Endothelial cell (in vitro differentiated cells): ENCODE data around the gene ALKAL2. TPM values are rescaled to one million over a fixed set of nuclear protein-coding genes. Genes with fewer than 3 reads are reported as not detected.

ENCODE experiments used
- DNase-seq: peaks from one replicate; pipeline ENCODE4 v3.0.0; 2021; ENCODE audit warnings: low spot score
- H3K27ac Mint-ChIP-seq: one replicate; pipeline ENCODE4 v1.8.0; 2021; ENCODE audit warnings: mixed read lengths, inconsistent platforms; ENCODE audit not compliant: unreplicated experiment
- H3K27me3 Mint-ChIP-seq: one replicate; pipeline ENCODE4 v1.8.0; 2021; ENCODE audit warnings: mild to moderate bottlenecking, moderate library complexity, mixed read lengths, inconsistent platforms; ENCODE audit not compliant: unreplicated experiment
- H3K36me3 Mint-ChIP-seq: one replicate; pipeline ENCODE4 v1.8.0; 2021; ENCODE audit warnings: mild to moderate bottlenecking, low read depth, mixed read lengths, inconsistent platforms; ENCODE audit not compliant: unreplicated experiment
- H3K4me1 Mint-ChIP-seq: one replicate; pipeline ENCODE4 v1.8.0; 2021; ENCODE audit warnings: mild to moderate bottlenecking, mixed read lengths, inconsistent platforms; ENCODE audit not compliant: unreplicated experiment
- H3K4me3 Mint-ChIP-seq: one replicate; pipeline ENCODE4 v1.8.0; 2021; ENCODE audit warnings: mild to moderate bottlenecking, mixed read lengths, inconsistent platforms; ENCODE audit not compliant: unreplicated experiment
- H3K9me3 Mint-ChIP-seq: one replicate; pipeline ENCODE4 v1.8.0; 2021; ENCODE audit warnings: mixed read lengths, inconsistent platforms; ENCODE audit not compliant: unreplicated experiment
- total RNA-seq: library from RNA; stranded (reverse); fragmentation: NEBNext Ultra II Directional; extraction: Animal tissue kit (Norgen Biotek cat#: 25700); gene quantifications from one replicate; pipeline ENCODE4 v1.2.1, GENCODE V29; 2021; ENCODE audit not compliant: unreplicated experiment
- TF ChIP-seq, protein P1 (sequence below): fragments of 200-600 bp; sonication (generic); IDR thresholded peaks from one replicate; pipeline ENCODE4 v1.5.0; 2021; ENCODE audit warnings: antibody characterized with exemption; ENCODE audit not compliant: unreplicated experiment

ALKAL2 gene
- total RNA-seq, 1 donor from 2014 or later = 3.2 TPM

DNA sequence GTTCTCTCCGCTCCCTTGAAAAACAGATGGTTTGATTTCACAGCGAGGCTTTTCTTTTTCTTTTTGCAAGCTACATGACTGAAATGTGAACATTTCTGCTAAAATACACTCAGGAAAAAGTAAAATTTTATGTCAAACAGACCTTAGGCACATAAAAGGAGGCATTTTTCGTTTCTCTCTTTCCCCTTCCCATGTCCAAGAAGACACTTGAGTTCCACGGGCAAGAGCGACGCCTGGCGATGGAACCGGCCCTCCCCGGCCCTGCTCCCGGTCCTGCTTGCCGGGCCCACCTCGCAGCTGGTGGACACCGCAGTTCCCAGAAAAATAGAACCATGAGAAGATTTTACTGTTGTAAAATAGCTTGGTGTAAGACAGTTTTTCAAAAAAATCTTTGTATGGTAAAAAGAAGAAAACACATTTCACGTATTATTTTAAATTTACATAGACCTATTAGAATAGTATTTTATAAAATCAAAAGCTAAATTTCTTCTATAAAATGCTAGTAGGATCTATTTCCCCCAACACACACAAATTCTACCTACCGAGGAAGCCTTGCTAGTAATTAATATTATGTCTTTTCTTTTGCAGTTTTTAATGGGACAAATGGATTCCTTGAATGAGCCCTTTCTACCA lies 2.3 kb upstream of the ALKAL2 start:
- H3K4me3 Mint-ChIP-seq = peak overlapping the region; percentile 87
- TF ChIP-seq, protein P1, sequence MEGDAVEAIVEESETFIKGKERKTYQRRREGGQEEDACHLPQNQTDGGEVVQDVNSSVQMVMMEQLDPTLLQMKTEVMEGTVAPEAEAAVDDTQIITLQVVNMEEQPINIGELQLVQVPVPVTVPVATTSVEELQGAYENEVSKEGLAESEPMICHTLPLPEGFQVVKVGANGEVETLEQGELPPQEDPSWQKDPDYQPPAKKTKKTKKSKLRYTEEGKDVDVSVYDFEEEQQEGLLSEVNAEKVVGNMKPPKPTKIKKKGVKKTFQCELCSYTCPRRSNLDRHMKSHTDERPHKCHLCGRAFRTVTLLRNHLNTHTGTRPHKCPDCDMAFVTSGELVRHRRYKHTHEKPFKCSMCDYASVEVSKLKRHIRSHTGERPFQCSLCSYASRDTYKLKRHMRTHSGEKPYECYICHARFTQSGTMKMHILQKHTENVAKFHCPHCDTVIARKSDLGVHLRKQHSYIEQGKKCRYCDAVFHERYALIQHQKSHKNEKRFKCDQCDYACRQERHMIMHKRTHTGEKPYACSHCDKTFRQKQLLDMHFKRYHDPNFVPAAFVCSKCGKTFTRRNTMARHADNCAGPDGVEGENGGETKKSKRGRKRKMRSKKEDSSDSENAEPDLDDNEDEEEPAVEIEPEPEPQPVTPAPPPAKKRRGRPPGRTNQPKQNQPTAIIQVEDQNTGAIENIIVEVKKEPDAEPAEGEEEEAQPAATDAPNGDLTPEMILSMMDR = no peak
- H3K36me3 Mint-ChIP-seq = no peaks in the 10 kb centered on the region
- H3K4me1 Mint-ChIP-seq = no peaks in the 10 kb centered on the region
- H3K27me3 Mint-ChIP-seq = no peaks in the 10 kb centered on the region
- H3K9me3 Mint-ChIP-seq = no peaks in the 10 kb centered on the region
- peak; percentile 81 for DNase-seq
- H3K27ac Mint-ChIP-seq = peak overlapping the region; percentile 61

DNA sequence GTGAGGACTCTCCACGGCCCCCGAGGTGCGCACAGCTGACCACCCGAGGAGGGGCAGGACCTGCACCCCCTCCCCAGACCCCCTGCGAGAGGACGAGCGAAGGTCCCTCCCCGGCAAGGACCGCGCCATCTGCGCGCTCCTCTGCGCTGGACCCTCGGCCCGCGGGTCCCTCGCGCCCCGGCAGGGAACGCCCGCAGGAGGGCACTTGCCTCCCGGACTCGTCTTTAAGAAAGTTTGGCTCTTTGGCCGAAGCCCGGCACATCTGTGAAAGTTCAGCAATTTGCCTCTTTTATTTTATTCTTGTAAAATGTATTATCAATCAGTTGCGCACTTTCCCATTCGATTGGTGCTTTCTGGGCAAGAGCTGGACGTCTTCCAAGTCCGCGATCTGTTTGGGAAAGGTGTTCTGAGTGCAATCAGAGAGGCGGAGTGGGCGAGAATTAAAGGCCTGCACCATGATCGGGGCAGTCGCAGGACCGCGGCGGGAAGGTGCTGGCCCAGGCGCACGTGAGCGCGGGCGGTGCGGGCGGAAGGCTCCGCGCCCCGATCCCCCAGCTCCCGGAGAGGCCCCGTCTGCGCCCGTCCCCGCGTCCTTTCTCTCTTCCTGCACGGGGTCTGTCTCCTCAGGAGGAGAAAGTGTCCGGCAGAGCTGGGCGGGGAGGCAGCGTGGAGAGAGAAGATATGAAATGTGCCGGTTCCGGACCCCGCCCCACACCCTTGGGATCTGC lies 1.6 kb upstream of the ALKAL2 start:
- DNase-seq = peak; percentile 27
- Mint-ChIP-seq H3K27me3 (peaks cover 2% of the 10 kb centered on the region), H3K9me3 (no peaks in the 10 kb centered on the region), H3K36me3 (no peaks in the 10 kb centered on the region), H3K27ac (peak overlapping the region; percentile 61), H3K4me1 (no peaks in the 10 kb centered on the region), H3K4me3 (peak overlapping the region; percentile 87)
- TF ChIP-seq, protein P1 = no peak

DNA sequence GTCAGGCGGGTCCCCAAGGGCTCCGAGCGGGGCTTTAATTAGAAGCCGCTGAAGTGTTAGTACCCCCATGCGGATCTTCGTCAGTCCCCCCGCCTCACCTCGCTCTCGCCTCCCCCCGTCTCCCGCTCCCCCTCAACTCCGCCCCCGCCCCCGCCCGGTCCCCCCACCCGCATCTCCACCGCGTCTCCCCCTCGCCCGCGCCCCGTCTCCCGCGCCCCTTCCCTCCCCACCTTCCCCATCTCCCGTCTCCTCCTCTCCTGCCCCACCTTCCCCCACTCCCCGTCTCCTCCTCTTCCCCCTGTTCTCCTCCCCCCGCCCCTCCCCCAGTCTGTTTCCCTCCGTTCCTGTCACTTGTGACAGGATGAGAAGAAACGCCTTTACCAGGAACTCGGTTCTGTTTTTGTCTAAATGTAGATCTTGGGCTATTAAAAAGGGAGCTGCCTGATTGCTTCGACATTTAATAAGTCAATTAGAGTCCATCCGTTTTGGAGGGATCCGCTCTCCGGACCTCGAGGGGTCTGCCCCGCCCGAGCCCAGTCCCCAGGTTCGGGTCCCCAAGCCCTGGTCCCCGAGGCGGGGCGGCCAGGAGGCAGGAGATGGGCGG lies 969 bp upstream of the ALKAL2 start:
- H3K9me3 Mint-ChIP-seq = no peaks in the 10 kb centered on the region
- TF ChIP-seq, protein P1 = no peak
- no peak overlapping the region for H3K4me3 Mint-ChIP-seq
- H3K4me1 Mint-ChIP-seq = no peaks in the 10 kb centered on the region
- DNase-seq = no peak
- peaks cover 2% of the 10 kb centered on the region for H3K27me3 Mint-ChIP-seq
- H3K27ac Mint-ChIP-seq = no peak overlapping the region
- H3K36me3 Mint-ChIP-seq = no peaks in the 10 kb centered on the region

DNA sequence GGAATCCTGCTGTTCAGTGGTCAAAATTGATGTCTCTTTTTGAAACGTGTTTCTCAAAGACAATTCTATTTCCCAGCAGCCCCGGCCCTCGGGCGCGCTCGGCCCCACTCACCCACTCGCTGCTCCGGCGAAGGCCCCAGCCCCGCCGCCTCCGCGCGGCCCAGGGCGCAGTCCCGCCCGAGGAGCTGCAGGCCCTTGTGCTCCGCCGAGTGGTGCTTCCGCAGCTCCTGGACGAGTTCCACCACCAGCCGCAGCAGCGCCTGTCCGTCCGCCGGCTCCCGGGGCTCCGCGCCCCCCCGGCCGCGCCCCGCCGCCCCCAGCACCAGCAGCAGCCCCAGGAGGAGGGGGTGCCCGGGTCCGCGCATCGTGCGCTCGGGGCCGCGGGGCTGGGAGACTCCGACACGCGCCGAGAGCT lies 413 bp downstream of the ALKAL2 start:
- Mint-ChIP-seq H3K9me3 (no peaks in the 10 kb centered on the region), H3K36me3 (peaks cover under 1% of the 10 kb centered on the region), H3K4me1 (no peaks in the 10 kb centered on the region), H3K27ac (no peak overlapping the region), H3K4me3 (no peak overlapping the region), H3K27me3 (peaks cover 2% of the 10 kb centered on the region)
- DNase-seq = peak; percentile 49
- TF ChIP-seq, protein P1 = no peak
